GM23338 (cell line): ENCODE results near the gene CRP. TPM values are rescaled to one million over a fixed set of nuclear protein-coding genes. Genes with fewer than 3 reads are reported as not detected.

Source experiments
- ATAC-seq: fragments of 200-7000 bp; cut with Tn5 transposase; 3 replicates; pipeline ENCODE4 v1.9.1; 2020
- DNase-seq: peaks from one replicate; pipeline ENCODE4 v3.0.0-alpha.2; 2015; ENCODE audit warnings: low spot score
- H2AFZ ChIP-seq: fragments of 200-600 bp; sonication (generic); 2 replicates; pipeline ENCODE4 v1.8.0; 2016; ENCODE audit warnings: antibody characterized with exemption, mild to moderate bottlenecking, moderate library complexity
- H3F3A ChIP-seq: fragments of 200-600 bp; sonication (generic); replicated peaks from 2 replicates; pipeline ENCODE4 v1.8.0; 2017; ENCODE audit warnings: antibody characterized with exemption, mixed run types, low read depth
- H3K27ac ChIP-seq: fragments of 200-600 bp; sonication (generic); 2 replicates; pipeline ENCODE4 v1.6.1; 2016; ENCODE audit warnings: low read depth
- H3K27me3 ChIP-seq: fragments of 200-600 bp; sonication (generic); 2 replicates; pipeline ENCODE4 v1.8.0; 2016; ENCODE audit warnings: mild to moderate bottlenecking, mixed run types, moderate library complexity; ENCODE audit not compliant: insufficient read depth
- H3K36me3 ChIP-seq: fragments of 200-600 bp; sonication (generic); 2 replicates; pipeline ENCODE4 v1.8.0; 2016; ENCODE audit warnings: mild to moderate bottlenecking; ENCODE audit not compliant: insufficient read depth
- H3K4me1 ChIP-seq: fragments of 200-600 bp; sonication (generic); 2 replicates; pipeline ENCODE4 v1.8.0; 2016; ENCODE audit warnings: mild to moderate bottlenecking, moderate library complexity; ENCODE audit not compliant: insufficient read depth
- H3K4me2 ChIP-seq: fragments of 200-600 bp; sonication (generic); 2 replicates; pipeline ENCODE4 v1.7.1; 2017; ENCODE audit warnings: mixed run types
- H3K4me3 ChIP-seq: fragments of 200-600 bp; sonication (generic); 2 replicates; pipeline ENCODE4 v1.6.1; 2016; ENCODE audit warnings: mixed run types
- H3K79me2 ChIP-seq: fragments of 200-600 bp; sonication (generic); replicated peaks from 2 replicates; pipeline ENCODE4 v1.8.0; 2017; ENCODE audit warnings: mild to moderate bottlenecking; ENCODE audit not compliant: insufficient read depth
- H3K9me2 ChIP-seq: fragments of 200-600 bp; sonication (generic); 2 replicates; pipeline ENCODE4 v1.8.0; 2017; ENCODE audit not compliant: insufficient read depth
- H4K20me1 ChIP-seq: fragments of 200-600 bp; sonication (generic); replicated peaks from 2 replicates; pipeline ENCODE4 v1.8.0; 2017; ENCODE audit warnings: mild to moderate bottlenecking; ENCODE audit not compliant: insufficient read depth
- H3K27ac Mint-ChIP-seq: 2 replicates; pipeline ENCODE4 v1.8.0; 2020; ENCODE audit warnings: inconsistent platforms, mild to moderate bottlenecking, moderate library complexity, mixed read lengths
- H3K27me3 Mint-ChIP-seq: 3 replicates; pipeline ENCODE4 v1.8.0; 2022; ENCODE audit warnings: low read depth, mild to moderate bottlenecking, moderate library complexity, mixed read lengths, inconsistent platforms; ENCODE audit not compliant: insufficient read depth, poor library complexity
- H3K36me3 Mint-ChIP-seq: 3 replicates; pipeline ENCODE4 v1.8.0; 2021; ENCODE audit warnings: low read depth, mild to moderate bottlenecking, inconsistent platforms, moderate library complexity, mixed read lengths
- H3K4me1 Mint-ChIP-seq: 3 replicates; pipeline ENCODE4 v1.8.0; 2020; ENCODE audit warnings: mild to moderate bottlenecking, inconsistent platforms, mixed read lengths
- H3K4me3 Mint-ChIP-seq: 3 replicates; pipeline ENCODE4 v1.8.0; 2021; ENCODE audit warnings: moderate library complexity, mild to moderate bottlenecking, inconsistent platforms, mixed read lengths
- H3K9me3 Mint-ChIP-seq: 3 replicates; pipeline ENCODE4 v1.8.0; 2020; ENCODE audit warnings: moderate library complexity, mild to moderate bottlenecking, inconsistent platforms, mixed read lengths
- CTCF ChIP-seq, 2 experiments: fragments of 200-600 bp in 1 of 2; sonication (generic) in 1 of 2; conservative IDR thresholded peaks; 2 replicates each; pipeline versions ENCODE4 v1.5.1 to v1.6.1; 2016 to 2017; ENCODE audit warnings: antibody characterized with exemption in 2 of 2, low read depth in 2 of 2, mild to moderate bottlenecking in 2 of 2, moderate library complexity in 1 of 2
- JUNB ChIP-seq: IDR thresholded peaks from one replicate; pipeline ENCODE4 v1.6.1; 2016; ENCODE audit warnings: antibody characterized with exemption; ENCODE audit not compliant: unreplicated experiment
- NANOG ChIP-seq: IDR thresholded peaks from 2 replicates; pipeline ENCODE4 v1.6.1; 2016; ENCODE audit warnings: antibody characterized with exemption, borderline replicate concordance
- ZNF462 ChIP-seq: fragments of 250-450 bp; sonication (Bioruptor Pico); IDR thresholded peaks from 2 replicates; pipeline ENCODE4 v1.5.0; 2020; ENCODE audit warnings: mild to moderate bottlenecking, moderate library complexity
- polyA plus RNA-seq: library from polyadenylated mRNA; unstranded; fragments of >200 nt; fragmentation: Nextera tagmentation; extraction: Ambion mirVana; gene quantifications from 2 replicates; pipeline ENCODE4 v1.2.1, GENCODE V29; 2016
- total RNA-seq: library from RNA; depleted of rRNA; stranded (reverse); fragments of >200 nt; shearing (Covaris generic); gene quantifications from 2 replicates; pipeline ENCODE4 v1.2.3, GENCODE V29; 2014
- TF ChIP-seq, protein P1 (sequence below): IDR thresholded peaks from 2 replicates; pipeline ENCODE4 v1.6.1; 2016; ENCODE audit warnings: antibody characterized with exemption

CRP gene
- total and polyA plus RNA-seq, 2 experiments from 2014 or later = not detected

DNA sequence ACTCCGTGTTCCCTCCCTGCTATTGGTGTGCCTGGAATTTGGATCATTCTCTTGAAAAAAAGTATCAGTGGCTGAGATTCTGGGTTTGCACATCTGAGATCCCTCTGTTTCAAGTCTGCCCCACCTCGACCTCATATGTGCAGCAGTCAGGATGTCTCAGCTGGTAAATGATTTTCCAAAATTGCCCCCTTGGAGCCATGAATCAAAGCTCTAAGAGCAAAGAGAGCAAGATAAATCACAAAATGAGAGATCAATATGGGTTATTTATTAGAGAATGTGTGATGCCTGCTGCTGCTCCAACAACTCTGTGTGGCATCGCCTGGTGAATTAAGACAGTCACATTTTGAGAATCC, 8.5 kb downstream of the CRP start:
- no peaks in the 10 kb centered on the region for H3F3A ChIP-seq
- H3K4me2 ChIP-seq = no peak overlapping the region
- no peaks in the 10 kb centered on the region for H3K79me2 ChIP-seq
- no peak for TF ChIP-seq ZNF462
- TF ChIP-seq JUNB = no peak
- Mint-ChIP-seq H3K27me3 (no peaks in the 10 kb centered on the region), H3K4me1 (0 out of 3 replicates have a peak, but pooled peaks cover under 1% of the 10 kb centered on the region), H3K9me3 (no peaks in the 10 kb centered on the region), H3K36me3 (no peaks in the 10 kb centered on the region), H3K27ac (no peak overlapping the region), H3K4me3 (no peak overlapping the region)
- H3K36me3 ChIP-seq = no peaks in the 10 kb centered on the region
- no peaks in the 10 kb centered on the region for H3K4me1 ChIP-seq
- H4K20me1 ChIP-seq = no peaks in the 10 kb centered on the region
- DNase-seq (no peak), ATAC-seq (no peak)
- H3K27ac ChIP-seq = no peak overlapping the region
- H2AFZ ChIP-seq = no peak overlapping the region
- no peak overlapping the region for H3K4me3 ChIP-seq
- 0 out of 2 replicates have a peak, but pooled peaks cover 11% of the 10 kb centered on the region for H3K9me2 ChIP-seq
- H3K27me3 ChIP-seq = no peaks in the 10 kb centered on the region

DNA sequence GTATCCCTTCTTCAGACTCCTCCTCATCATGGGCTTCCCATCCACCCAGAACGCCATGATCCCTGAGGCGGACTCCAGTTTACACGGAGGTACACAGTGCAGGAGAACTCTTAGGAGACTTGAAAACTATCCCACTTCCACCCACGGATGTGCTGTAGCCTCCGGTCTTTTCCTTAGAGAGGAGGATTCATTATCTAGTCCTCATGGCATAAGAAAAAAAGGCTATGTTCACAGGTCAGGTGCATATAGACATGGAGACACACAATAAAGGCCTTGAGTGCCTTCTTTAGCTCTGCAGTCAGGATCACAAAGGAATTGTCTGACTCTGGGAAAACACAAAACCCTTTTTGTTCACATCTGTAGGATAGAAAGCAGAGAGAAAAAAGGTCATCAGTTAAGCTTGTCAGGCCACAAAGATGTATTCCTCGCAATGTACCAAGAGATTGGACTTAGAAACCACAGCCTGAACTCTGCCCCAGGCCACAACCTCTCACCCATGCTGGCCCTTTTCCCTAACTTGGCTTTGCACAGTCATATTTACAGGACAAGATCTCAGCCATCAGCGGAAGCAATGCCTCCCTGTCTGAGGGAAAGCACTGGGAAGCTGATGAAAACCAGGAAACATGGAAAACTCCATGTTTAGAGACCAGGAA, 9.0 kb downstream of the CRP start:
- Histone ChIP-seq H3F3A (no peaks in the 10 kb centered on the region), H3K79me2 (no peaks in the 10 kb centered on the region), H2AFZ (no peak overlapping the region), H3K27ac (no peak overlapping the region), H4K20me1 (no peaks in the 10 kb centered on the region), H3K4me1 (no peaks in the 10 kb centered on the region; the same call in 1 of the 2 replicates), H3K9me2 (0 out of 2 replicates have a peak, but pooled peaks cover 11% of the 10 kb centered on the region), H3K36me3 (no peaks in the 10 kb centered on the region), H3K4me3 (no peak overlapping the region), H3K27me3 (no peaks in the 10 kb centered on the region), H3K4me2 (no peak overlapping the region)
- Mint-ChIP-seq H3K4me1 (peaks cover 2% of the 10 kb centered on the region; the same call in 2 of the 3 replicates), H3K4me3 (no peak overlapping the region), H3K27ac (no peak overlapping the region), H3K27me3 (no peaks in the 10 kb centered on the region), H3K9me3 (no peaks in the 10 kb centered on the region), H3K36me3 (no peaks in the 10 kb centered on the region)
- TF ChIP-seq CTCF (conservative IDR thresholded peaks at IDR 0.05; ENCODE audit: low read depth in 2 of 2) (no peak), JUNB (no peak), NANOG (no peak)
- TF ChIP-seq, protein P1, sequence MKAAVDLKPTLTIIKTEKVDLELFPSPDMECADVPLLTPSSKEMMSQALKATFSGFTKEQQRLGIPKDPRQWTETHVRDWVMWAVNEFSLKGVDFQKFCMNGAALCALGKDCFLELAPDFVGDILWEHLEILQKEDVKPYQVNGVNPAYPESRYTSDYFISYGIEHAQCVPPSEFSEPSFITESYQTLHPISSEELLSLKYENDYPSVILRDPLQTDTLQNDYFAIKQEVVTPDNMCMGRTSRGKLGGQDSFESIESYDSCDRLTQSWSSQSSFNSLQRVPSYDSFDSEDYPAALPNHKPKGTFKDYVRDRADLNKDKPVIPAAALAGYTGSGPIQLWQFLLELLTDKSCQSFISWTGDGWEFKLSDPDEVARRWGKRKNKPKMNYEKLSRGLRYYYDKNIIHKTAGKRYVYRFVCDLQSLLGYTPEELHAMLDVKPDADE = no peak
- ATAC-seq (no peak), DNase-seq (no peak)
